HG02759 (cell line): Measurements from ENCODE around the gene STK35.
A peak's percentile ranks its signal among the peaks of the same experiment; 100 is the strongest.

Experiments
- ATAC-seq: cut with Tn5 transposase; IDR thresholded peaks from one replicate; pipeline ENCODE4 v1.9.1; 2021; ENCODE audit warnings: mild to moderate bottlenecking, moderate library complexity; ENCODE audit not compliant: unreplicated experiment

STK35 gene

DNA sequence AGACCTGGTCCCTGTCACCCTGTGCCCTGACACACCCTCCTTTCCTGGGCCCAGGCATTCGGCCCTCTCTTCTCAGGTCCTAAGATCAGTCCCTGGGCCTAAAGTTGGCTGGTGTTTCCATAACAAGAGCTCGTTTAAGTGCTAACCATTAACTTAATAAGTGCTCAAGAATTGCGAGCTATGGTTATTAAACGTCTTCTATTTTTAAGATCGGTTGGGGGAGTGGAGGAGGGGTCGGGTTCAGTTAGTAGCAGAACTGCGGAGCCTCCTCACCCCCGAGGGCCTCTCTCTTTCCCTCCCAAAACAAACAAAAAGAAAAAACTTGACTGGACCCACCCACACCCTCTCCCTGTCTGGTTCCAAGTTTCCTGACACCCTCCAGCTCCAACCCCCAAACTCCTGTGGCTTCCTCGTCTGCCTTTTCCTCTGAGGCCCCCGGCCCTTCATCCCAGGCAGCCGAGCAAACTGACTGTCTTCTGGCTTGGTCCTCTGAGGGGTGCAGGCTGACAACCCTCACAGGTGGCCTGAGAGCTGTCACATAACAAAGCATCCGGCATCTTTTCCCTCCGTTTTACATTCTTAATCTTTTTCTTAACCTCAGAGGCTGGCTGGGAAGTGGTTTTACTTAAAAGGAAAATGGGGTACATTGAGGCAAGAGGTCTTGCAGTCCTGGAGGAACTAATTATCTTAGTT, 2.0 kb downstream of the STK35 start:
- ATAC-seq, result no peak

DNA sequence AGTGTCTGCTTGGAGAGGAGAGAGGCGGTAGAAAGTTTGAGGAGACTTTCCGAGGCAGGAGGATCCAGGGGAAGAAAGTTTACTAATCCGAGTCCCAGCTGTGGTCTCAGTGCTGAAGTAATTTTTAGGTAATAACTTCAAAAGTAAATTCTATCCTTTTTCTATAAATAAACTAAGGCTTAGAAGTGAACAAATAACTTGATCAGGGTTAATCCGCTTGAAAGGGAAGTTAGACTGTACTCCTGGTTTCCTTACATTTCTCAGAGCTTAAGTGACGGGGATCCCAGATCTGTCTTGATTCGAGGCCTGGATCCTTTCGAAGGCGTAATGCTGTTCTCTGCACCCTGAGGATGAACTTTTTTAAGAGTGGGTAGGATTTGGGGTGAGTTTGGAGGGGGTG, 2.6 kb downstream of the STK35 start:
- ATAC-seq, result no peak

DNA sequence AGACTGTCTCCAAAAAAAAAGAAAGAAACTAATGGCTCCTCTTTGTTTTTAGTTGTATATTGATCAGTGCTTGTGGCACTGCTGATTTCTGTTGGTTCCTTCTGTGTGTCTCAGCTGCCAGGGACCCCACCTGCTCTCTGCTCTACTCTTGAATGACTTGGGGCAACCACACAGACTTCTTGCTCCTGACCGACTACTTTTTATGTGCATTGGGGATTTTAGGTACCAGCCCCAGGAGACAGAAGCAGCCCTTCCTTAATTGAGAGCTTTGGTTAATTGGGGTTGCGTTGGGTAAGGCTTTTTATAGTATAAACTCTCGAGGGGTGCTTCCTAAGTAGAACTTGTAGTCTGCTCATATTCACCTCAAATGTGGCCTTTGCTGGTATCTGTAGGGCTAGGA, 6.9 kb downstream of the STK35 start:
- no peak for ATAC-seq

DNA sequence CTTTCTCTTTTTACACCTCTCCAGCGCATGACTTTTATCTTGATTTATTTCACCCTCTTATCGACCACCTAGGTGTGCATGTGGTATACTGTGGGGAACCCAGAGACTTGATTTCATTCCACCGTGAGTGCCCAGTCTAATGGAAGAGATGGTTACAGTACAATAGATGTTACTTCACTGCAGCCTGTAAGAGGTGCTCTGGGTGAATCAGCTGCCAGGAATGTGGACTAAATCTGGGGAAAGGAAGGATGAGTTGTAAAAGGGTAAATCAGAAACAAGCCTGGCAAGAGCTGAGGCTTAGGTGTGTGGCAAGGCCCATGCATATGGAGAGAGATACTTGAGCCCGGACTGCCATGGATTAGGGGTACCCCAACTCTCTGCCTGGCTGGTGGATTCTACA, 7.4 kb downstream of the STK35 start:
- no peak for ATAC-seq

DNA sequence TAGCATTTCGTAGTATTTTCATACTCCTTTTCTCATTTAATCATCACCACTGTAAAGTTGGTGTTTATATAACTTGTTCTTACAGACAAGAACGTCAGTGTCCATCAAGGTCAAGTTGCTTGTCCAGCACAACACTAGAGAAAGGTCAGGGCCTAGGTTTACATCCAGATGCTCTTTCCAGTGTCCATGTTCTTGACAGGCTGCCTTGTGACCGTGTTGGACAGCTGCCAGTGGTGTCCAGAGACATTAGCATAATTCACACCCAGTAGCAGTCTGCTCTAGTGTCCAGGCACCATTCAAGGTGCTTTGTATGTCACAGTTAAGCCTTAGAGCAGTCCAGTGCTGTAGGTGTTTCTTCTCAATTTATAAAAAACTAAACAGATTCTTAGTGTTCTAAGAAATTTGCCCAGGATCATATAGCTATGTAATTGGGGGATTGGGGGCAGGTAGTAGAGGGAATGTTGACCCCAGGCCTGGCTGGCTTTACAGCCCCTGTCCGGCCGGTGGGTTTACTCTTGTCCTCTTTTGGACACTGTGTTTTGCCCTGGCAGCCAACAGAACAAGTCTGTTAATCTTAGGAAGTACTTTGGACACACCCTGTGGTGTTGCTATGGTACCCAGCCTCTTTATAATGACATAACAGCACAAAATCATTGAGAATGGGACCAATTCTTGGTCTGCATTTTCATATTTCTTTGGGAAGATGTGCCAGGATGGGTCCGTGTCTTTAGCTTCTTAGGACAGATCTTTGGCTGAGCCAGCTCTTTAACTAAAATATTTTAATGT, 8.0 kb downstream of the STK35 start:
- ATAC-seq, result no peak

DNA sequence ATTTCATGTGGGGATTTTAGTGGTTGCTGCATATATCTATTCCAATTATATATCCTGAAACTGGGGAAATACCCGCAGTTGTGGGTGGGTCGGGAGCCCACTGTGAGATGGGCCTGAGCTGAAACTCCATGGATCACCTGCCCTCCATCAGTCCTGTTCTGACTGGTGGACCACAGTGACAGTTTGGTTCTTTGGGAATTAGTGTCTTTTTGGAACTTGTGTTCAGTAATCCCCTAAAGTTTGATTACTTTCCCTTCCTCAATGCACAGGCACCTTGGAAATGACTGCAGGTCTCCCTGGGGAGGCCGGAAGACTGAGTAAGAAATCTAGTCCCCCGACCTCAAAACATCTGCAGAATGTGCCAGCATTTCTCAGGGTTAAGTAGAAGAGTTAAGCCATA, 11.3 kb downstream of the STK35 start:
- no peak for ATAC-seq

DNA sequence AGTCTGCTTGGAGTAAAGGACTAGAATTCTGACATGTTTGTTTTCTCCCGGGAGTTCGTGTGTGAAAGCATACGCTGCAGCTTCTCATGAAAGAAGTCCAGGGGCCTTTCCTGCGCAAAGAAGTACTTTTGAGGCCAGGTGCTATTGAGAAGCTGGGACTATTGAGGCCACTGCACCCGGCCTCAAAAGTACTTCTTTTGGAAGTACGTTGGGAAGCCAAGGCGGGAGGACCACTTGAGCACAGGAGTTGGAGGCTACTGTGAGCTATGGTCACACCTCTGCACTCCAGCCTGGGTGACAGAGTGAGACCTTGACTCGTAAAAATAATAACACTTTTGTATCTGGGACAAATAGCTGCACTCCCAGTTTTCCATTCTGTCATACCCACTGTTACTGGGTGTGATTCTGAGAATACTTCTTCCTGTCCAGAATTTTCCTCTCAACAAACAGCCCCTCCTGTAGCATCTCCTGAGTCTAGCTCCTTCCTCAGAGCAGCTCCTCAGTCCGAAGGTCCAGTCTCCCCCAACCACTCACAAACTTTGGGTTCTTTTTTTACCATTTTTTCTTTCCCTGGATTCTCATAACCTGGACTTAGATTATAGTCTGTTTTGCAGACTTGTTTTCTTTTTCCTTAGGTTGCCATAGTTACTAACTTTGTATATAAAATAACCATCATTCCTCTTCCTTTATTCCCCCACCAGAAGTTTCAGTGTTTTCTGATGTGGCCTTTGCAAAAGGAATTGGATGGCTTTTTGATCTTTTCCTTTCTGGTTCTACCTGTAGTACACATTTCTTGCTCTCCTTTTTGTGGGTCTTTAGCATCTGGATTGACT, 12.7 kb downstream of the STK35 start:
- ATAC-seq, result no peak

DNA sequence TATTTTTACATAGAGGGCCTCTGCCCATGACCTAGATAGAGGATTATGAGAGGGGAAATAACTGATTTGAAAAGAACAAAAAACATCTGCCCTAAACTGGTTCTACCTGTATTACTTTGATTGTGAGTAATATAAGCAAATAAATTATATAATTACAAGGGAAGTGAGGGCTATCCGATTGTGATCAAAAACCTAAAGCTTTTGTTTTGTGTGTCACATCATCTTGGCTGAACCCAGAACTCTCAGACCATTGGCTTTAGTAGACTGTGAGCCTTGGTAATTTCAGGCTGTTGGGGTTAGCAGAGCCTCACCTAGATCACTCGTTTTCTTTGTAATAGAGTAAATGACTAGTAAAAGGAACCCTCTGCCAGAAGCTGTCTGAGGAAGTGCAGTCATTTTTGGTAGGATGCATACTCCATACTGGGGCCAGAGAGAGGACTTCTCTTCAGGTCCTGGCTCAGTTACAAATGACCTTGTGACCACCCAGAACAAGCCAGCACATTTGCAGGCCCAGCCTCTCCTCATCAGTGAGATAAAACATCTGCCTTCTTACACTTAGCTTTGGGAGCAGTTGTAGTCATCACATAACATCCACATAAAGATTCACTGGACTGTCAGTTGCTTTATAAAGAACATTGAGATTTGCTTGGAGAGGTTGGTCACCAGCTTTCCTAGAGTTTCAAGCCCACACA, 13.5 kb downstream of the STK35 start:
- ATAC-seq, result no peak

DNA sequence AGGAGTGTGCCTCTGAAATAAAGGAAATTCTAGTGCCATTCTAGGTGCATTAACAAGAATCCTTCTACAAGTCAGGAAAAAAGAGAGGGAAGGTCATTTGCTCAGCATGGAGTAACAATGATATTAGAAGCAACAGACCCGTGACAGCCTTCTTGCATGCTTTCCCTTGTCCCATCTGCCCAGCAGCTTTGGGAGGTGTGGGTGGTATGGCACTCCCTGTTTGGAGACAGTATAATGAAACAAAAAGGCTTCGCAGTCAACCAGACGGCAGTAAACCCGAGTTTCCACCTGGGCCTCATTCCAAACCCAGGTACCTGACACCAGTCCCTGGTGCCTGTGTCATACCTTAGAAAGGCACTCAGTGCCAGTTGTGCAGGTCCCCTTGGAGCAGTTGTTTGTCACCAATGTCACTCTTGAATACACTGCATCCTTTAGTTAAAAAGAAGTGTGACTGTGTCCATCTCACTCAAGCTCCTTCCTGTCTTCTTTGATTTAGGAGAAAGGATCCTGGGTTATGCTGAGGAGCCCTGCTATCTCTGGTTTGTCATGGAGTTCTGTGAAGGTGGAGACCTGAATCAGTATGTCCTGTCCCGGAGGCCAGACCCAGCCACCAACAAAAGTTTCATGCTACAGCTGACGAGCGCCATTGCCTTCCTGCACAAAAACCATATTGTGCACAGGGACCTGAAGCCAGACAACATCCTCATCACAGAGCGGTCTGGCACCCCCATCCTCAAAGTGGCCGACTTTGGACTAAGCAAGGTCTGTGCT, 14.7 kb downstream of the STK35 start:
- ATAC-seq, result no peak

DNA sequence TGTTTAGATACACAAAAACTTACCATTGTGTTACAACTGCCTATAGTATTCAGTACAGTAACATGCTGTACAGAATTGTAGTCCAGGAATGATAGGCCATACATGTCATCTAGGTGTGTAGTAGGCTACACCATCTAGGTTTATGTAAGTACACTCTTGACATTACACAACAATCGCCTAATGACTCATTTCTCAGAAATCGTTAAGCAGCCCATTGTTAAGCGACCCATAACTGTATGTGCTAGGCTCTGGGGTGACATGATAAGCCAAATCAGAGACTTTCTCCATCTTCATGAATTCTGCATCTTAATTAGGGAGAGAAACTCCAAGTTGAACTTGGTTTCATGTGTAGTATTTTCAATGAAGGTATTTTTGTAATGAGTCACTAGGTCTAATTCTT, 17.2 kb downstream of the STK35 start:
- ATAC-seq, result peak; percentile 76

DNA sequence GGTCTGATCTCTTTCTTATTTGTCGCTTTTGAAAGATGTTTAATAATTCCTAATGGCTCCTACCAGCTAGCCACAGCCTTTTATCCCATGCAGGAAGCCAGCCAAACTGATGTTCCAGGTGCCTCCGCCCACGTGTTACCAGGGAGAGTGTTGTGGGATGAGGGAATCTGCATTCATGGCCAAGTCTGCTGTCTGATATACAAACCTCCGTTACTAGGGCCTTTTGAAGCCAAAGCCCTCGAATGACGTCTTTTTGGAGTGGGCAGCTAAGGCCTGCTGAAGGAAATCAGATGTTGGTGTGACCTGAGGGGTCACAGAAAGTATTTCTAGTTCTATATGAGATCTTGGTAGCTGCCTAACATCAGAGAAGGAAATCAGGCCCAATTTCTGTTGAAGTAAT, 21.3 kb downstream of the STK35 start:
- ATAC-seq, result no peak

DNA sequence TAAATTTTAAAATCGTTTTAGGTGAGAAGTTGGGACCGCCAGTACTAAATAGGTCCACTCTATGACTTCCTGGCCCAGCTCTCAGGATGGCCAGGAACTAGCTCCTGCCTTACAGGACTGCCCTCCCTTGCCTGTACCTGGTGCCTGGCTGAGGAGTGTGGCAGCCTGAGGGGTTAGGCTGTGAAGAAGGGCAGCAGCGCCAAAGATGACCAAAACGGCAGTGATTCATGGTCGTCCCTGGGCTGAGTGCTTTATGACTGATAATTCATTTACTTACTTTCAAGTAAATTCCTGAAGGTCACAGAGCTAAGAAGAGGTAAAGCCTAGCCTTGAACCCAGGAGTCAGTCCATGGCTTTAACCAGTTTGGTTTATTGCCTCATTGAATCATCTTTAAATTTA, 22.1 kb downstream of the STK35 start:
- no peak for ATAC-seq

DNA sequence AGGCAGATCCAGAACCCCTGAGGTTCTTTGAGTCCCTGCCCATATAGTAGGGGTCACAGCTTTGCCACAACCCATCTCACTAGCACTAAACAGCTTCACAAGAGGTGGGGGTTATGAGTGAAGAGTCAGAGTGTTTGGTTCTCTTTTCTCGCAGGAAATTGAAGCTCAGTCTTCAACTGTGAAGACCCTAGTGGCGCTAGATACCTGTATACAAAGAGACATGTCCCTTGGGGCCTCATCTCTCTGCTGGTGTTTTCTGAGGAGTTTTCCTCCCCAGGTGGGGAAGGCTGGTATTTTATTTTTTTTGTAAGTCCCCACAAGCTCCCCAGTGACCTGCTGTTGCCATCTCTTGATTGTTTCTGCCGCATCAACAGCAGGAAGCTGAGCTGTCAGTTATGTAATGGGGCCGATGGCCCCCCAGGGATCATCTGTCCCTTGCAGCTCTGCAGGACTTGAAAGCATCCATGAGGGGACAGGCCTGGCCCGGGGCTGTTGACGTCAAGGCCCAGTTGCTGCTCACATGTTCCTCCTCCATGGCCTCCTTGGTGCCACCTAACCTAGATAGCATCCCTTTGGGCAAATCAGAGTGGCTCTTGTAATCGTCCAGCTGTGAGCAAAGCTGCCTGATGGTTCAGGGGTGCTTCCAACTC, 23.1 kb downstream of the STK35 start:
- no peak for ATAC-seq

DNA sequence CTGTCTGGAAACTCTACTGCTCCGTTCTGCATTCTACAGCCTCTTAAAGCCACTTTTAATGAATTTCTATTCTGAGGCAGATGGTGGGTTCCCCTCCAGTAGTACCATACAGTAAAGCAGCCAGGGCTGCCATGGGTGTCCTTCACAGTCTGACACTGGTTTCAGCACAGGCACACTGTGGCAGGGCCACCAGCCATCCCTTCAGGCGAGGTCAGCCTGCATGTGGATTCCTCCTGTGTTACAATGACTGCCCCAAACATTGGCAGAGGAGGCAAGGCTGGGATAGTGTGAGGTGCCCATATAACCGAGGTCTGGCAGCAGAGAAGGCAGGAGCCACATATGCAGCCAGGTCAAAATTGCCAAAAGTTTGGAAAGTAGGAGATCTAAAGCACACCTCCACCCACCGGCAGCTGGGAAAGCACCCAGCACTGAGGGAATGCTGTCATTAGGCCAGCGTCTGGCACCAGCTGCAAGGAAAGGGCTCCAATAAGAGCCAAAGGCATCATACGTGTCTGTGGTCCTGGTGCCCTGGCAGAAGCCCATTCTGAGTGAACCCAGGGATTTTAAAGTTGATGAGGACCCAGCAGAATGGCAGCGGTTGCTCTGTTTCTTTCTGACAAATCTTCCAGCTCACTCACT, 24.0 kb downstream of the STK35 start:
- no peak for ATAC-seq

DNA sequence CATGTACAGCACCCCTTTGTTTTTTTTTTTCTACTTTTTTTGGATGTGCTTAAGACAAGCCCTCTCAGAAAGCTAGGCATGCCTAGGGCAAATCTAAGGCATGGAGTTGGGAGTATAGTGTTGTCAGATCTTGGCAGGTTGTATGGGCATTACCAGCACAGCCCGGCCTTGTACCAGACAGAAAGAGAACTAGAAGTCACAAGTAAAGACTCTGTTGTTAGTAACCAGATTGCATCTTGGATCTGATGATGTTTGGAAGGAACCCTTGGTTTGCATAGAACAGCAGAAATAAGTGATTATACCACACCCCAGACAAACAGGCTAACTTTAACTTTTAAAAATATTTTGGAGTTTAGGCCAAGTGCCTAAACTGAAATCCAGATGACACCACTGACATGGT, 25.6 kb downstream of the STK35 start:
- ATAC-seq, result no peak

DNA sequence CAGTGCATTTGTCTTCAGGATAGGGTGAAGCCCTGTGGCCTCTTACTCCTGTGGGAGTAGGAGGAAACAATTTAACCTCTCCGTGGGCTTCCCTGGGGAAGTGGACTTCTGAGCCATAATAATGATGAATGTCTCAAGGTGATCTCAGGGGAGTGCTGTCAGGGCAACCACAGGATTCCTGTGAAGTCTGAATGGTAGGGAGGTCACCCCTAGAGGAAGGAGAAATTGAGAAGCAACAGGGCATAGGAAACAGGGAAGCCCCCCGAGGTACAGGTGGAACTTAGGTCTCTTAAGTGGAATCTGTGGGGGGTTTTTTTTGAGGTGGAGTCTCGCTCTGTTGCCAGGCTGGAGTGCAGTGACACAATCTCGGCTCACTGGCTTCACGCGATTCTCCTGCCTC, 26.9 kb downstream of the STK35 start:
- ATAC-seq, result no peak

DNA sequence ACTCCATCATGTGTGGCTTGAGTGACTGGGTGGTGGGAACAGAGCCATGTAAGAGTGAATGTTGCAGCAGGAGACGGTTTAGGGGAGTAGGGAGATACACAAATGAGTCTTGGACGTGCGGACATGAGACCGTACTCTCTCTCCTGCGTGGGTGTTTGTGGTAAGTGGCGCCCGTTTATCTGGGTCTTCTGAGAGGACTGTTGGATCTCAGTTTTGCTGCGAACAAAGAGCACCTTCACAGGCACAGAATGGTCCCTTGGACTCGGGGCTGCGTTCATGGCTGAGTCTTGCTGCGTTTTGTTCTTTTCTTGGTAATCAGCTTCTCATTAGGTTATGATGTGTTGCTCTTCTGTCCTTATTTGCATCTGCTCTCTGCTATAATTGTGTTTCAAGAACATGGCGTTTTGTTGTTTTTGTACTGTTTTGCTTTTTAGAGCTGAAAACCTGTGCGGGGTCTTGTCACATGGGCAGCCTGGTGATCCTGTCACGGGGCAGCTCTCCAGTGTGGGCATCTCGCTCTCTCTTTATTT, 28.5 kb downstream of the STK35 start:
- ATAC-seq, result no peak

DNA sequence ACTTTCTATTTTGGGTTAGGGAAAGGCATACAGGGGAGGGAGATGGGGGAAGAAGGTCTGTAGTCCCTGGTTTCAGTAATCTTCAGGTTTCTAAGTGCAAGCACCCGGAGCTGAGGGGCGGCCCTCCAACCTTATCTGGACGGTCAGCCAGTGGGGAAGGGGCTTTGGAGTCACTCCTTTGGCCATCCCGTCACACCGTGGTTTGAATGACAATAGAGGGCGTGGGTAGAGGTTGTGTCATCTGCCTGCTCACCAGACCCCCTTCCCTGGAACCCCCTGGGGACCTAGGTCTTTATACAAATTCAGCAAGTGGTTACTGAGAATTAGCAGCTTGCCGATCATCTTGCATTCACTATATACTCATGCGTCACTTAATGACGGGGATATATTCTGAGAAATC, 29.1 kb downstream of the STK35 start:
- no peak for ATAC-seq

DNA sequence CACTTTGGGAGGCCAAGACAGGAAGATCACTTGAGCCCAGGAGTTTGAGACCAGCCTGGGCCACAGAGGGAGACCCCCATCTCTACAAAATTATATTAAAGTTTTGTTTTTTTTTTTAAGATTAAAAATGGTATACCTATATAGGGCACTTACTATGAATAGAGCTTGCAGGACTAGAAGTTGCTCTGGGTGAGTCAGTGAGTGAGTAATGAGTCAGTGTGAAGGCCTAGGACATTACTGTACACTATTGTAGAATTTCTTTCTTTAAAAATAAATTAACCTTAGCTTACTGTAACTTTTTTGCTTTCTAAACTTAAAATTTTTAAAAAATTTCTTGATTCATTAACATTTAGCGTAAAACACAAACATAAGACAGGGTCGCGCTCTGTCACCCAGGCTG, 29.7 kb downstream of the STK35 start:
- no peak for ATAC-seq
